ENCODE results near the gene DIO3. TPM values are rescaled to one million over a fixed set of nuclear protein-coding genes. Genes with fewer than 3 reads are reported as not detected.

DIO3 gene
- polyA plus RNA-seq, 3 donors, result not detected

DNA sequence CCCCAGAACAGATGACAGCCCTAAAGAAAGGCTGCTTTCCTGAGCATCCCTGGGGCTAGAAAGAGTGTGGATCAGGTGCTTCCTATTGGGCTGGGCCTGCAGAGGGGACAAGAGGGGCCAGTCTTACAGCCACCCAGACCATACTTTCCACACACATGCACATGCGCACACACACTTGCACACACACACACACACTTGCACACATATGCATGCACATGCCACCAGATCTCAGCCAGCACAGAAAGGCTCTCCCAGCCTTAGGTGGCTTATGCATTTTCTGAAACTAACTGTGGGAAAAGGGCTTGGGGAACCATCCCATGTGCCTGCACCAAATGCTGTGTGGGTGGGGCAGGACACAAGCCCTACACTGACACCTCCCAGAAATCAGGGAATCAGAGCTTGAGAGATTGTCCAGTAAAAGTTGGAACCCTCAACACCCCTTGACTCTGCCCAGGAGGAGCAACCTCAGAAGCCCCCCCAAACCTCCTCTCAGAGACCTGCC is 2.5 kb upstream of the DIO3 start:
- Histone ChIP-seq H3K4me2 (replicated peaks; ENCODE audit: extremely low read depth, low read length, poor library complexity, severe bottlenecking) (no peak overlapping the region), H3K36me3 (replicated peaks in 1 of 2; ENCODE audit: control insufficient read depth in 1 of 2, insufficient read depth in 2 of 2, low read length in 2 of 2) (no peaks in the 10 kb centered on the region), H3K79me2 (ENCODE audit: insufficient read depth, low read length) (no peaks in the 10 kb centered on the region), H2AFZ (ENCODE audit: insufficient read depth, low read depth, low read length, poor library complexity, severe bottlenecking) (no peak overlapping the region), H4K20me1 (ENCODE audit: insufficient read depth, low read length) (no peaks in the 10 kb centered on the region), H3K4me1 (ENCODE audit: control insufficient read depth in 1 of 2, insufficient read depth in 2 of 2, low read length in 2 of 2) (no peaks in the 10 kb centered on the region), H3K9ac (ENCODE audit: insufficient read depth, low read length, poor library complexity, severe bottlenecking) (no peak overlapping the region), H3K27ac (ENCODE audit: low read depth in 1 of 2, low read length in 2 of 2) (no peak overlapping the region), H3K27me3 (ENCODE audit: control insufficient read depth in 2 of 2, insufficient read depth in 2 of 2, low read length in 2 of 2) (peaks cover 16 to 51% of the 10 kb centered on the region in 2 donors), H3K4me3 (replicated peaks in 1 of 3; ENCODE audit: low read depth in 2 of 3, low read length in 3 of 3) (no peak overlapping the region), H3K9me3 (replicated peaks in 1 of 2; ENCODE audit: control insufficient read depth in 1 of 2, insufficient read depth in 1 of 2, low read length in 2 of 2) (peaks cover 21 to 26% of the 10 kb centered on the region in 2 donors)
- H3K27me3 Mint-ChIP-seq (ENCODE audit: low read depth in 3 of 3), result peaks cover 45 to 65% (median 58%) of the 10 kb centered on the region in 3 donors
- DNase-seq, result no peak
- peak overlapping the region in 1 of 2 donors; percentile 56 for H3K4me3 Mint-ChIP-seq
- H3K36me3 Mint-ChIP-seq, result peaks cover 13 to 14% of the 10 kb centered on the region in 2 donors
- TF ChIP-seq, protein P1, sequence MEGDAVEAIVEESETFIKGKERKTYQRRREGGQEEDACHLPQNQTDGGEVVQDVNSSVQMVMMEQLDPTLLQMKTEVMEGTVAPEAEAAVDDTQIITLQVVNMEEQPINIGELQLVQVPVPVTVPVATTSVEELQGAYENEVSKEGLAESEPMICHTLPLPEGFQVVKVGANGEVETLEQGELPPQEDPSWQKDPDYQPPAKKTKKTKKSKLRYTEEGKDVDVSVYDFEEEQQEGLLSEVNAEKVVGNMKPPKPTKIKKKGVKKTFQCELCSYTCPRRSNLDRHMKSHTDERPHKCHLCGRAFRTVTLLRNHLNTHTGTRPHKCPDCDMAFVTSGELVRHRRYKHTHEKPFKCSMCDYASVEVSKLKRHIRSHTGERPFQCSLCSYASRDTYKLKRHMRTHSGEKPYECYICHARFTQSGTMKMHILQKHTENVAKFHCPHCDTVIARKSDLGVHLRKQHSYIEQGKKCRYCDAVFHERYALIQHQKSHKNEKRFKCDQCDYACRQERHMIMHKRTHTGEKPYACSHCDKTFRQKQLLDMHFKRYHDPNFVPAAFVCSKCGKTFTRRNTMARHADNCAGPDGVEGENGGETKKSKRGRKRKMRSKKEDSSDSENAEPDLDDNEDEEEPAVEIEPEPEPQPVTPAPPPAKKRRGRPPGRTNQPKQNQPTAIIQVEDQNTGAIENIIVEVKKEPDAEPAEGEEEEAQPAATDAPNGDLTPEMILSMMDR (IDR thresholded peaks at IDR 0.05), result no peak
- intact Hi-C loops (cut with micrococcal nuclease), result no loop called here
- H3K27ac Mint-ChIP-seq, result no peak overlapping the region
- H3K4me1 Mint-ChIP-seq, result no peaks in the 10 kb centered on the region
- WGBS (ENCODE audit: insufficient coverage), result 100% methylated on average over 1 of the region's 1 CpG
- peaks cover 18 to 29% (median 22%) of the 10 kb centered on the region in 7 donors for H3K9me3 Mint-ChIP-seq

DNA sequence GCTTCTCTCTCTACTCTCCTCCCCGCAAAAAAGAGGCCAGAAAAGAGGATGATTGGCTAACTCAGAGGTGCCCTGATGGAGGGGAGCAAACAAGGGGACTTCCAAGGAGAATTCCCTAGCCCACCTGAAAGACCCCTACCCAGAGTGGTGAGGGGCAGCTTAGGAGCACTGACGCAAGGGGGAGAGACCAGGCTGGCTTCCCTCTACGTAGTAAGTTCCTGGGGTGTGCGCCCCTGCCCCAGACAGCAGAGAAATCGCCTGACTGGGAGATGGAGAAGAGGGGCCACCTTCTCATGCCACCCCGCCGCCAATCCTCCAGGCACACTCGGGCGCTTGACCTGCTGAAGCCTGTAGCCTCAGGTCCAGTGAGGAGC is 2.1 kb upstream of the DIO3 start:
- H3K4me2 ChIP-seq (replicated peaks; ENCODE audit: extremely low read depth, low read length, poor library complexity, severe bottlenecking), result no peak overlapping the region
- H3K4me1 ChIP-seq (ENCODE audit: control insufficient read depth in 1 of 2, insufficient read depth in 2 of 2, low read length in 2 of 2), result no peaks in the 10 kb centered on the region
- Mint-ChIP-seq H3K27ac (no peak overlapping the region), H3K27me3 (ENCODE audit: low read depth in 3 of 3) (peaks cover 49 to 67% (median 59%) of the 10 kb centered on the region in 3 donors), H3K4me1 (no peaks in the 10 kb centered on the region), H3K4me3 (peak overlapping the region in 1 of 2 donors; percentile 56), H3K9me3 (peaks cover 18 to 29% (median 24%) of the 10 kb centered on the region in 7 donors), H3K36me3 (peaks cover 13 to 14% of the 10 kb centered on the region in 2 donors)
- H3K4me3 ChIP-seq (replicated peaks in 1 of 3; ENCODE audit: low read depth in 2 of 3, low read length in 3 of 3), result no peak overlapping the region
- H3K36me3 ChIP-seq (replicated peaks in 1 of 2; ENCODE audit: control insufficient read depth in 1 of 2, insufficient read depth in 2 of 2, low read length in 2 of 2), result no peaks in the 10 kb centered on the region
- H3K79me2 ChIP-seq (ENCODE audit: insufficient read depth, low read length), result no peaks in the 10 kb centered on the region
- H4K20me1 ChIP-seq (ENCODE audit: insufficient read depth, low read length), result no peaks in the 10 kb centered on the region
- no peak overlapping the region for H2AFZ ChIP-seq (ENCODE audit: insufficient read depth, low read depth, low read length, poor library complexity, severe bottlenecking)
- H3K27me3 ChIP-seq (ENCODE audit: control insufficient read depth in 2 of 2, insufficient read depth in 2 of 2, low read length in 2 of 2), result peaks cover 20 to 56% of the 10 kb centered on the region in 2 donors
- no peak overlapping the region for H3K9ac ChIP-seq (ENCODE audit: insufficient read depth, low read length, poor library complexity, severe bottlenecking)
- WGBS (ENCODE audit: insufficient coverage), result 56% methylated on average over 6 of the region's 9 CpGs
- no peak for DNase-seq
- TF ChIP-seq, protein P1 (IDR thresholded peaks at IDR 0.05), result no peak
- intact Hi-C loops (cut with micrococcal nuclease), result no loop called here
- H3K9me3 ChIP-seq (replicated peaks in 1 of 2; ENCODE audit: control insufficient read depth in 1 of 2, insufficient read depth in 1 of 2, low read length in 2 of 2), result peaks cover 21 to 31% of the 10 kb centered on the region in 2 donors
- no peak overlapping the region for H3K27ac ChIP-seq (ENCODE audit: low read depth in 1 of 2, low read length in 2 of 2)

Measured in CD14-positive monocyte (primary cell).